GM18519 (cell line): ENCODE results near the gene IFTAP.
"Not testable (repeated sequence)": the region's sequence is repeated elsewhere in the genome, so short reads cannot be mapped to it uniquely, and the experiment has no call there.

Source experiments
- ATAC-seq: cut with Tn5 transposase; IDR thresholded peaks from one replicate; pipeline ENCODE4 v1.9.1; 2021; ENCODE audit warnings: mild to moderate bottlenecking, moderate library complexity; ENCODE audit not compliant: unreplicated experiment, low FRiP score

Gene IFTAP

DNA sequence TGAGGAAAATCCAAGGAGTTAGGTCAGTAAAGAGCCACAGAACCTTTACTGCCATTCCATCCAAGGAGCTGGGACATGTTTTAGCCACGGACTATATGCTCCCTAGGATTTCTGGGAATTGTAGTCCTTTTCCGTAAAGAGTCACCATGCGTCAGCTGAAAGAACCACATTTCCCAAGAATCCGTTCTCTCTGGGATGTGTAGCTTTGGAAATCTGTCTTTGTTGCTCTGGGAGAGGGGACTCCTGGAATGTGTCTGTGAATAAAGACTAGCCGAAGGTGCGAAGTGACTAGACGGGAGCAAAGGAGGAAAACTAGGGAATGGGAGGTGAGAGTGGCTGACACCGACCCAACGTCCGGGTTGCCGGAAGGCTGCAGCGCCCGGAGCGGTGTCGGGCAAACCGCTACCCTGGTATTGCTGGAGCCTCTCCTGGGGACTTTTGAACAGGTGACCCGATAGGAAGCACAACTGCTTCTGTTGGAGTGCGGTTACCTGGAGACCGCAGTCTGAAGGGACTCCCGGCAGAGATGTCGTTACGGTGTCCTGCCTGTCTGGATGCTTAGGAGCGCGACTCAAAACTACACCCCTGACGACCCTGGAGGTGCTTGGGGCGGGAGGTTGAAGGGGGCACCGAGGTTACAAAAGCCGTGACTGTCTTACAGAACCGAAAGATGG is at the start of gene IFTAP:
TSS of gene IFTAP (plus strand) at position 187 of the 674 bp plus-strand sequence. CDS start 15,602 bp downstream, outside the sequence.
- no peak for ATAC-seq

GRCh38 chr11:36550385-36551115 is 43.8 kb upstream of the IFTAP start:
- no peak for ATAC-seq

GRCh38 chr11:36557390-36557789 is 36.9 kb upstream of the IFTAP start:
- ATAC-seq, result not testable (repeated sequence)

- ATAC-seq, result no peak
Observed at GRCh38 chr11:36557991-36558390, 36.3 kb upstream of the IFTAP start.

DNA sequence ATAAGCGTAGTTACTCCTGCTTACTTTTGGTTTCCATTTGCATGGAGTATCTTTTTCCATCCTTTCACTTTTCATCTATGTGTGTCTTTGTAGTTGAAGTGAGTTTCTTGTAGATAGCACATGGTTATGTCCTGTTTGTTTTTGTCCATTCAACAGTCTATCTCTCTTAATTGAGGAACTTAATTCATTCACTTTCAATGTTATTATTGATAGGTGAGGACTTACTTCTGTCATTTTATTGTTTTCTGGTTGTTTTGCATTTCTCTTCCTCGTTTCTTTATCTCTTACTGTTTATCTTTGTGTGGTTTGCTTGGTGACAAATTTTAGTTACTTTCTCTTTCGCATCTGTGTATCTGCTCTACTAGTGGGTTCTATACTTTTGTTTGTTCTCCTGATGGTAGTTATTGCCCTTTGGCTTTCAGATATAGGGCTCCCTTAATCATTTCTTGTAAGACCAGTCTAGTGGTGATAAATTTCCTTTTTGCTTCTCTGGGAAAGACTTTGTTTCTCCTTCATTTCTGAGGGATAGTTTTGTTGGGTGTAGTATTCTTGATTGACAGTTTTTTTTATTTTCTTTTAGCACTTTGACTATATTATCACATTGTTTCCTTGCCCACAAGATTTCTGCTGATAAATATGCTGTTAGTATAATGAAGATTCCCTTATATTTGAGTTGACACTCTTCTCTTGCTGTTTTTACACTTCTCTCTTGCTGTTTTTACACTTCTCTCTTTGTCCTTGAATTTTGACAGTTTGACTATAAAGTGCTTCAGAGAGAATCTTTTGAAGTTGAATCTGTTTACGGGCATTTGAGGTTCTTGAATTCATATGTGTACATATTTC is 35.5 kb upstream of the IFTAP start:
- peak; percentile 92 for ATAC-seq

GRCh38 chr11:36564376-36565030 is 29.8 kb upstream of the IFTAP start:
- ATAC-seq, result peak; percentile 49

GRCh38 chr11:36565031-36565610 is 29.2 kb upstream of the IFTAP start:
- no peak for ATAC-seq

DNA sequence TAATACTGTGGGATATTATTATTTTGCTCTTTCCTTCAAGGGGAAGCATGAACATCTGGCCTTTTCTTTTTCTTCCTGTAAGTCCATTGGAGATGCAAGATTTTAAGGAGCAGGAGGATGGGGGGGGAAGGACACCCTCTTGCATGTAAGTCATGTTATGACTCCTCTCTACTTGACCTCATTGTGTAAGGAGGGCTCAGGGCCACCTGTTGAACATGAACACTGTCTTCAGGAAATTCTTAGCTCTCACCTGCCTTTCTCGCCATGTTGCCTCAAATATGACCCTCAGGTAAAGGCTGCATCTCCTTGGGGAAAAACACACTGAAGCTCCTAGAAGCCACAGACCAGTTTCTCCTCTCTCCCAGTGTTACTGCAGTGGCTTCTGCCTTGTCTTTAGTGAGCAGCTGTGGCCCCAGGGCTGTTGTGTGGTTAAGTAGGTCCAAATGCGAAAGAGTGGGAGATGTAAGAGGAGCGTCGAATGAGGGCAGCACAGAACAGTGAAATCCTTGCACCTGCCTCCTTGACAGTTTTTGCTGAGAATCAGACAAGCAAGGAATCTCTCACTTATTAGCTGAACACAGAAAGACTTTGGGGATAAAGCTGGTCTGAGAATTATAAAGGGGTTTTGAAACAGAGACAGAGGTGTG is 27.8 kb upstream of the IFTAP start:
- no peak for ATAC-seq

- ATAC-seq, result no peak
Observed at GRCh38 chr11:36567694-36568093, 26.6 kb upstream of the IFTAP start, which contains the start of gene RAG1. Gene RAG1, plus strand, starts transcription at chr11:36568007. Its CDS starts 5,298 bp downstream, at chr11:36573305.

- ATAC-seq, result no peak
Observed at GRCh38 chr11:36569095-36569494, 25.2 kb upstream of the IFTAP start.

GRCh38 chr11:36574486-36574885 is 19.8 kb upstream of the IFTAP start:
- ATAC-seq, result no peak

- no peak for ATAC-seq
Observed at GRCh38 chr11:36577373-36577772, 16.9 kb upstream of the IFTAP start.

GRCh38 chr11:36577859-36578258 is 16.4 kb upstream of the IFTAP start:
- no peak for ATAC-seq

DNA sequence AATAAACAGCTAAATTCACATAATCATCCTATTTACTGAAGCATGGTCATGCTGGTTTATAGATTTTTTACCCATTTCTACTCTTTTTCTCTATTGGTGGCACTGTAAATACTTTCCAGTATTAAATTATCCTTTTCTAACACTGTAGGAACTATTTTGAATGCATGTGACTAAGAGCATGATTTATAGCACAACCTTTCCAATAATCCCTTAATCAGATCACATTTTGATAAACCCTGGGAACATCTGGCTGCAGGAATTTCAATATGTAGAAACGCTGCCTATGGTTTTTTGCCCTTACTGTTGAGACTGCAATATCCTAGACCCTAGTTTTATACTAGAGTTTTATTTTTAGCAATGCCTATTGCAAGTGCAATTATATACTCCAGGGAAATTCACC is 15.8 kb upstream of the IFTAP start:
- no peak for ATAC-seq

DNA sequence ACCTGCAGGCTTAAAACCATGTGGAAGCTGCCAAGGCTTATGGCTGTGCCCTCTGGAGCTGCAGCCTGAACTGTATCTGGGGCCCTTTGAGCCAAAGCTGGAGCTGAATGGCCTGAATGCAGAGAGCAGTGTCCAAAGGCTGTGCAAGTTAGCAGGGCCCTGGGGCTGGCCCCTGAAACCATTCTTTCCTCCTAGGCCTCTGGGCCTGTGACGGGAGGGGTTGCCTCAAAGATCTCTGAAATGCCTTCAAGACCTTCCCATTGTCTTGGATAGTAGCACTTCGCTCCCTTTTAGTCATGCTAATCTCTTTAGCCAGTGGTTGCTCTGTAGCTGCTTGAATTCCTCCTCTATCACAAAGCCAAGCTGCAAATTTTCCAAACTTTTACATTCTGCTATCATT is 12.8 kb upstream of the IFTAP start:
- no peak for ATAC-seq

GRCh38 chr11:36583667-36584066 is 10.6 kb upstream of the IFTAP start:
- ATAC-seq, result no peak

GRCh38 chr11:36586543-36586942 is 7.8 kb upstream of the IFTAP start:
- peak; percentile 85 for ATAC-seq

DNA sequence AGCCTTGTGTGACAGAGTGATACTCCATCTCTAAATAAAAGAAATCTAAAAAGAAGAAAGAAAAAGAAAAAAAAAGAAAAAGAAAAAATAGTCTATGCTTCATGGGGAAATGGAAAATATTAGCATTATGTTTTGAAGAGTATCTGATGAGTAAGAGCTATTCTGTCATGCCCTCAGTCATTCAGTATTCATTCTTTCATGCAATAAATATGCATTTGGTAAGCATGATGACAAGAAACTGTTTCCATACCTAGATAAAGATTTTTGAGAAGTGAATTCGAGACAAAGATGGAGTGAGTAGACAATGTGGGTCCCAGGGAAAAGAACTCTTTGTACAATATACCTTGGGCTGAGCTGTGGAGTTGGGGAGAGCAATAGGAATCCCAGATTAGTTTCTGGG is 6.2 kb upstream of the IFTAP start:
- no peak for ATAC-seq

DNA sequence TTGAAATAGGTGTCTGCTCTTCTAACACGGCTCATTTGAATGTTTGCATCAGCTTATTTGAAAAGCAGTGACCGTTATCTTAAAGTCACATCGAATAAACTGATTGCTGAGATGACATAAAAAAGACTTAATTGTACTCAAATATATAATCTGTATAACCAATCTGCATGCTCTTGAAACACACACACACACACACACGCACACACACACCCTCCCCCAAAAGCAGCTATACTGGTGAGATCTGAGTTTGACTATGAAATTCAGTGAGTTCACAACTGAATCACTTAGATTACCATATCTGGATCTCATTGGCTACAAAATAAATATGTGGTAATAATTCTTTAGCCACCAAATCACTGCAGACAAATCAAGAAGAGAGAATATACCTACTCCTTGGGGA is 3.8 kb upstream of the IFTAP start:
- no peak for ATAC-seq

DNA sequence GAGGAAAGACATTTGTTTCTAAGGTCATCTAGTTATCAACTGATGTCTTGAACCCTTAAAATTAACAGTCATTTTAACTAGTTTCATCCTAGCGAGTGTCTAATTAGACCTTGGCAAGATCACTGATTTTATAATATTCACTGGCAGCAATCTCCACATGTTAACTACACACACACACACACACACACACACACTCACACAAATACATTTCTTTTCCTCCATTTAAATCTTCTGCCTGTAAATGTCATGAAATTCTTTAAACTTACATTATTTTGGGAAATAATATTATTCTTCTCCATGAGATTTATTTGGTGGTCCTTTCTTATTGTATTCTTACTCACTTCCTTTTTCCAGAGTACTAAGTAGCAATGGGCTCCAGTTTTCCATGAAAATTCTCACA is 2.9 kb upstream of the IFTAP start:
- no peak for ATAC-seq
